Upper lobe of left lung (tissue), 6 donors: ENCODE data around the gene VWA7. TPM values are rescaled to one million over a fixed set of nuclear protein-coding genes. Genes with fewer than 3 reads are reported as not detected.
"Not testable (repeated sequence)": the region's sequence is repeated elsewhere in the genome, so short reads cannot be mapped to it uniquely, and the experiment has no call there.

Experiments used
- ATAC-seq, 2 donors: fragments of 200-7000 bp; cut with Tn5 transposase; one replicate each; pipeline ENCODE4 v1.9.1; 2022; ENCODE audit warnings: mild to moderate bottlenecking in 2 of 2, moderate library complexity in 2 of 2; ENCODE audit not compliant: low FRiP score in 2 of 2
- DNase-seq, 2 donors: peaks; one replicate each; pipeline ENCODE4 v3.0.0-alpha.2; 2019 to 2020
- H3K27ac ChIP-seq, 4 donors: fragments of 200-600 bp; sonication (generic); one replicate each; pipeline ENCODE4 v1.5.1; 2016 to 2019
- H3K27me3 ChIP-seq, 4 donors: fragments of 200-600 bp; sonication (generic); one replicate each; pipeline ENCODE4 v1.5.1; 2017 to 2019
- H3K36me3 ChIP-seq, 4 donors: fragments of 200-600 bp; sonication (generic); one replicate each; pipeline ENCODE4 v1.5.1; 2016 to 2019
- H3K4me1 ChIP-seq, 4 donors: fragments of 200-600 bp; sonication (generic); one replicate each; pipeline ENCODE4 v1.5.1; 2018 to 2019
- H3K4me3 ChIP-seq, 4 donors: fragments of 200-600 bp; sonication (generic); one replicate each; pipeline ENCODE4 v1.5.1; 2017 to 2019; ENCODE audit warnings: mild to moderate bottlenecking in 2 of 4, moderate library complexity in 1 of 4
- H3K9me3 ChIP-seq, 4 donors: fragments of 200-600 bp; sonication (generic); one replicate each; pipeline ENCODE4 v1.5.1; 2018 to 2019
- CTCF ChIP-seq, 6 experiments: fragments of 450-650 bp in 4 of 6; fragments of 200-600 bp in 2 of 6; sonication (generic) in 2 of 6; IDR thresholded peaks; one replicate each; pipeline ENCODE4 v1.5.1; 2016 to 2019; ENCODE audit warnings: antibody characterized with exemption in 6 of 6
- EP300 ChIP-seq, 4 donors: sonication (generic); formaldehyde crosslinking; IDR thresholded peaks; one replicate each; pipeline ENCODE4 v1.5.1; 2017; ENCODE audit warnings: antibody characterized with exemption in 4 of 4, control low read depth in 2 of 4
- POLR2A ChIP-seq, 4 donors: fragments of 450-650 bp; IDR thresholded peaks; one replicate each; pipeline ENCODE4 v1.5.1; 2016 to 2017; ENCODE audit warnings: antibody characterized with exemption in 4 of 4, mild to moderate bottlenecking in 2 of 4
- POLR2AphosphoS5 ChIP-seq, 2 donors: sonication (generic); formaldehyde crosslinking; IDR thresholded peaks; one replicate each; pipeline ENCODE4 v1.5.1; 2017; ENCODE audit warnings: antibody characterized with exemption in 2 of 2
- WGBS, 2 donors: methylation state at CpG; one replicate each; pipeline ENCODE4 v1.1.5; 2017 to 2018; 5-methylcytosine and 5-hydroxymethylcytosine counted together
- total RNA-seq, 6 donors: library from RNA; depleted of rRNA in 4 of 6; stranded (reverse); fragments of >200 nt in 4 of 6; gene quantifications; one replicate each; pipeline versions ENCODE4 v1.1.0 to v1.2.1, GENCODE V29; 2016 to 2021
- donor health status: DM: no; HTN: no; CAD: no; lungs with moderate emphysema.
- donor health status: DM: no; HTN: yes; CAD: no; lungs with severe emphysema.

The VWA7 gene
- total RNA-seq, 6 donors from 2014 or later: 4.0 to 7.4 (median 6.6) TPM

- Histone ChIP-seq H3K9me3 (no peaks in the 10 kb centered on the region), H3K36me3 (no peaks in the 10 kb centered on the region), H3K4me3 (peak overlapping the region; percentile 7 to 57 (median 50)), H3K4me1 (peaks cover 62 to 79% (median 74%) of the 10 kb centered on the region in 4 donors), H3K27ac (peak overlapping the region; percentile 93 to 99 (median 96)), H3K27me3 (no peaks in the 10 kb centered on the region)
- peak; percentile 80 to 94 for DNase-seq
- TF ChIP-seq EP300 (IDR thresholded peaks at IDR 0.05) (no peak), CTCF (IDR thresholded peaks at IDR 0.05) (no peak), POLR2AphosphoS5 (IDR thresholded peaks at IDR 0.05) (peak; percentile 8 to 17), POLR2A (IDR thresholded peaks at IDR 0.05) (peak in 1 of 4 donors; percentile 26)
- WGBS, 2 donors: 5 to 6% methylated on average over 37 to 39 of the region's 39 CpGs
- ATAC-seq: peak; percentile 74 to 77
Observed at GRCh38 chr6:31821301-31822035, 44.3 kb upstream of the VWA7 start.

GRCh38 chr6:31820399-31820798 lies 43.3 kb upstream of the VWA7 start:
- 89 to 92% methylated on average over 10 of the region's 10 CpGs for WGBS, 2 donors

GRCh38 chr6:31819871-31820299 lies 42.8 kb upstream of the VWA7 start:
- Histone ChIP-seq H3K27me3 (no peaks in the 10 kb centered on the region), H3K9me3 (no peaks in the 10 kb centered on the region), H3K27ac (peak overlapping the region in 3 of 4 donors; percentile 5 to 98 (median 46)), H3K4me3 (peak overlapping the region in 1 of 4 donors; percentile 62), H3K36me3 (no peaks in the 10 kb centered on the region), H3K4me1 (peaks cover 51 to 67% (median 62%) of the 10 kb centered on the region in 4 donors)
- ATAC-seq (no peak), DNase-seq (no peak)
- TF ChIP-seq CTCF (IDR thresholded peaks at IDR 0.05) (no peak), POLR2AphosphoS5 (IDR thresholded peaks at IDR 0.05) (no peak), POLR2A (IDR thresholded peaks at IDR 0.05) (no peak), EP300 (IDR thresholded peaks at IDR 0.05) (no peak)

More at GRCh38 chr6:31820399-31820798, 43.3 kb upstream of the VWA7 start:
- not testable (repeated sequence) for H3K36me3 ChIP-seq, H3K9me3 ChIP-seq, DNase-seq, H3K4me3 ChIP-seq, ATAC-seq, H3K27me3 ChIP-seq
- Histone ChIP-seq H3K27ac (peak overlapping the region in 3 of 4 donors; percentile 5 to 98 (median 93)), H3K4me1 (peaks cover 51 to 70% (median 64%) of the 10 kb centered on the region in 4 donors)

GRCh38 chr6:31817929-31818511 lies 40.9 kb upstream of the VWA7 start:
- Histone ChIP-seq H3K4me1 (peaks cover 48 to 61% (median 55%) of the 10 kb centered on the region in 4 donors), H3K4me3 (peak overlapping the region; percentile 4 to 62 (median 40)), H3K27ac (peak overlapping the region; percentile 59 to 98 (median 79))
- not testable (repeated sequence) for H3K27me3 ChIP-seq, H3K36me3 ChIP-seq, DNase-seq, H3K9me3 ChIP-seq, ATAC-seq
- WGBS, 2 donors: 33 to 71% methylated on average over 8 of the region's 8 CpGs

GRCh38 chr6:31817133-31817928 lies 40.2 kb upstream of the VWA7 start:
- Histone ChIP-seq H3K4me1 (peaks cover 46 to 58% (median 52%) of the 10 kb centered on the region in 4 donors), H3K27ac (peak overlapping the region; percentile 59 to 98 (median 79)), H3K4me3 (peak overlapping the region; percentile 28 to 62 (median 40))
- DNase-seq: peak in 1 of 2 donors; percentile 82
- H3K27me3 ChIP-seq, ATAC-seq, H3K9me3 ChIP-seq, H3K36me3 ChIP-seq: not testable (repeated sequence)
- 24 to 30% methylated on average over 6 of the region's 37 CpGs for WGBS, 2 donors
